Mucosa of descending colon (tissue), 3 donors: Measurements from ENCODE around the gene OR52A1. TPM values are rescaled to one million over a fixed set of nuclear protein-coding genes. Genes with fewer than 3 reads are reported as not detected.

ENCODE experiments used
- ATAC-seq: fragments of 200-7000 bp; cut with Tn5 transposase; one replicate; pipeline ENCODE4 v1.9.1; 2020; ENCODE audit warnings: mild to moderate bottlenecking, moderate library complexity
- DNase-seq, 3 donors: peaks; one replicate each; pipeline ENCODE4 v3.0.0-alpha.2; 2020
- H3K36me3 ChIP-seq: fragments of 200-600 bp; one replicate; pipeline ENCODE4 v1.8.0; 2021; ENCODE audit warnings: low read depth, mild to moderate bottlenecking
- H3K4me1 ChIP-seq: fragments of 200-600 bp; one replicate; pipeline ENCODE4 v1.8.0; 2021; ENCODE audit warnings: low read depth, mild to moderate bottlenecking
- H3K4me3 ChIP-seq: fragments of 200-600 bp; one replicate; pipeline ENCODE4 v1.8.0; 2021; ENCODE audit warnings: mild to moderate bottlenecking
- H3K9me3 ChIP-seq: fragments of 200-600 bp; one replicate; pipeline ENCODE4 v1.8.0; 2021; ENCODE audit warnings: mild to moderate bottlenecking
- intact Hi-C, 2 donors: fragments of 100-400 bp; cut with DNase I in 1 of 2; cut with micrococcal nuclease in 1 of 2; formaldehyde crosslinking; loops; one replicate each; pipeline versions ENCODE4 v1.11.0 to v1.11.1; 2022; cut with DNase I, micrococcal nuclease
- total RNA-seq, 3 donors: library from RNA; stranded (reverse); fragmentation: NEBNext Ultra II Directional in 2 of 3; extraction: Animal tissue kit (Norgen Biotek cat#: 25700) in 2 of 3; gene quantifications; one replicate each; pipeline versions ENCODE4 v1.2.1 to v1.2.4, GENCODE V29; 2021 to 2023
- TF ChIP-seq, protein P1 (sequence below): fragments of 200-600 bp; IDR thresholded peaks from one replicate; pipeline ENCODE4 v1.8.0; 2022; ENCODE audit warnings: antibody characterized with exemption, mild to moderate bottlenecking
- donor health status: DM: no; HTN: no; CAD: no; lungs with moderate emphysema.
- donor health status: DM: no; HTN: no; CAD: no.
- donor health status: DM: no; HTN: yes; CAD: no.

OR52A1 gene
- total RNA-seq, 3 donors from 2014 or later, result not detected

DNA sequence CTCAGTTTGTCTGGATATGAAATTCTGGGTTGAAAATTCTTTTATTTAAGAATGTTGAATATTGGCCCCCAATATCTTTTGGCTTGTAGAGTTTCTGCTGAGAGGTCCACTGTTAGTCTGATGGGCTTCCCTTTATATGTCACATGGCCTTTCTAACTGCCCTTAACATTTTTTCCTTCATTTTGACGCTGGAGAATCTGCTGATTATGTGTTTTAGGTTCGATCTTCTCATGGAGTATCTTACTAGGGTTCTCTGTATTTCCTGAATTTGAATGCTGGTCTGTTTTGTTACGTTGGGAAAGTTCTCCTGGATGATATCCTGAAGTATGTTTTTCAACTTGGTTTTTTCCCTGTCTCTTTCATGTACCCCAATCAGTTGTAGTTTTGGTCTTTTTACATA lies 39.2 kb downstream of the OR52A1 start:
- no peak for DNase-seq
- Histone ChIP-seq H3K4me3 (no peak overlapping the region), H3K36me3 (no peaks in the 10 kb centered on the region), H3K9me3 (no peaks in the 10 kb centered on the region), H3K4me1 (no peaks in the 10 kb centered on the region)
- intact Hi-C loops, result no loop called here
- no peak for ATAC-seq
- TF ChIP-seq, protein P1, sequence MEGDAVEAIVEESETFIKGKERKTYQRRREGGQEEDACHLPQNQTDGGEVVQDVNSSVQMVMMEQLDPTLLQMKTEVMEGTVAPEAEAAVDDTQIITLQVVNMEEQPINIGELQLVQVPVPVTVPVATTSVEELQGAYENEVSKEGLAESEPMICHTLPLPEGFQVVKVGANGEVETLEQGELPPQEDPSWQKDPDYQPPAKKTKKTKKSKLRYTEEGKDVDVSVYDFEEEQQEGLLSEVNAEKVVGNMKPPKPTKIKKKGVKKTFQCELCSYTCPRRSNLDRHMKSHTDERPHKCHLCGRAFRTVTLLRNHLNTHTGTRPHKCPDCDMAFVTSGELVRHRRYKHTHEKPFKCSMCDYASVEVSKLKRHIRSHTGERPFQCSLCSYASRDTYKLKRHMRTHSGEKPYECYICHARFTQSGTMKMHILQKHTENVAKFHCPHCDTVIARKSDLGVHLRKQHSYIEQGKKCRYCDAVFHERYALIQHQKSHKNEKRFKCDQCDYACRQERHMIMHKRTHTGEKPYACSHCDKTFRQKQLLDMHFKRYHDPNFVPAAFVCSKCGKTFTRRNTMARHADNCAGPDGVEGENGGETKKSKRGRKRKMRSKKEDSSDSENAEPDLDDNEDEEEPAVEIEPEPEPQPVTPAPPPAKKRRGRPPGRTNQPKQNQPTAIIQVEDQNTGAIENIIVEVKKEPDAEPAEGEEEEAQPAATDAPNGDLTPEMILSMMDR, result no peak

DNA sequence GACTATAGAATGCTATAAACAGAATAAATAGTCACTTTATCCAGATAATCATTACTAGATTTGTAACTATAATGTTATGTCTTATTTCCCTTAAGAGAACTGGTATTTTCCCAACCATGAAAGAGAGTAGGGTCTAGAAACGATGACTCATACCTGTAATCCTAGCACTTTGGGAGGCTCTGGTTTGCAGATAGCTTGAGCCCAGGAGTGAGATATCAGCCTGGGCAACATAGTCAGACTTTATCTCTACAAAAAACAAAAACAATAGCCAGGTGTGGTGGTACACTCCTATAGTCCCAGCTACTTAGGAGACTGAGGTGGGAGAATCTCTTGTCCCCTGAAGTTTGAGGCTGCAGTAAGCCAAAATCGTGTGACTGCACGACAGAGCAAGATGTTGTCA lies 47.3 kb downstream of the OR52A1 start:
- TF ChIP-seq, protein P1, result no peak
- Histone ChIP-seq H3K9me3 (no peaks in the 10 kb centered on the region), H3K4me1 (no peaks in the 10 kb centered on the region), H3K36me3 (no peaks in the 10 kb centered on the region), H3K4me3 (no peak overlapping the region)
- ATAC-seq, result no peak
- intact Hi-C loops, result no loop called here
- no peak for DNase-seq

DNA sequence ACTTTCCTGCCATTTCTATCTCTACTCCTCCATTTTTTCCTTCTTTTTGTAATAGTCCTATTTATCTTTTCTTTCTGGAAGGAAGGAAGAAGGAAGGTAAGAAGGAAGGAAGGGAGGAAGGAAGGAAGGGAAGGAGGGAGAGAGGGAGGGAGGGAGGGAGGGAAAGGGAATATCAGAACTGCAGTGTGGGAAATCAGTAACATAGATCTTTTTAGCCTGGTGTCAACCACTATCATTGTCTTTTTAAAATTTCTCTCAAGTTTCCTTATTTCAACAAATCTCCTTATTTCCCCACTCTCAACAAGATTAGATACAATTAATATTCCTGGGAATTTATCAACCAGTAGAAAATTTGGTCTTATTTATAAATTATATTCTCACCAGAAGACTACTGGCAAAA lies 51.5 kb downstream of the OR52A1 start:
- no peak overlapping the region for H3K4me3 ChIP-seq
- no peaks in the 10 kb centered on the region for H3K9me3 ChIP-seq
- intact Hi-C loops, result no loop called here
- TF ChIP-seq, protein P1, result no peak
- ATAC-seq (no peak), DNase-seq (no peak)
- no peaks in the 10 kb centered on the region for H3K4me1 ChIP-seq
- H3K36me3 ChIP-seq, result no peaks in the 10 kb centered on the region

DNA sequence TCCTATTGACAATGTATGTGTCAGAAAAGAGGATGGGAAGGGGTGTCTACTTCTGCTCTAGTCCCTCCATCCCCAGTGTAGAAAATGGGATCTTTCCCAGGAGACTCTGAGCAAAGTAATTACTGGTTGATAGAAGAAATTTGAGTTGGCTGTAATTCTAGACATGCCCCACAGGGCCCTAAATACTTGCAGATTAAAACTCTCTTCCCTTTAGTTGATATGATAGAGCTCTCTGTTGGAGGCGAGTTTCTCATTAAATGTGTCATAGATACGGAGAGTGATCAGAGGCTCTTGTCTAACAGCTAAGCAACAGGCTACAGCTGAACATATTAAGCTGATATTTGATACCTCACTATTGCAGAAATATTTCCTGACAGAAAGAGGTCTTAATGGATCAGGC lies 52.3 kb downstream of the OR52A1 start:
- H3K9me3 ChIP-seq, result no peaks in the 10 kb centered on the region
- H3K4me3 ChIP-seq, result no peak overlapping the region
- intact Hi-C loops, result no loop called here
- H3K4me1 ChIP-seq, result no peaks in the 10 kb centered on the region
- ATAC-seq (no peak), DNase-seq (no peak)
- no peaks in the 10 kb centered on the region for H3K36me3 ChIP-seq
- TF ChIP-seq, protein P1, result no peak

DNA sequence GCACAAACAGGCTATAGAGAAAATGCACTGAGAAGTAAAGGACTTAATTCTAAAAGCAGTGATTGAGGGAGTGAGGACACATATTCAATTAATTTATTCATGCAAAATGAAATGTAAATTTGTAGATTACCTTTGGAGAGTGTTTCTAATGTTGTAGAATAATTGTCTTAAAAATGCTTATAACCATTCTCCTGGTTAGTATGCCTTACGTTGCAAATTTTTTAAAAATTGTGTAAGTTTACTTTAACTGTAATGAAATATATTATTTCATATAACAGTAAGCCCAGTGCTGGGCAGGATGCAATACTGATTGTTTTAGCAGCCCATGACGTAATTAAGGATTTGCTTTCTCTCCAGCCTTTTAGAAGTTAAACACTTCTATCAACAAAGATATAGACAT lies 58.5 kb downstream of the OR52A1 start:
- Histone ChIP-seq H3K9me3 (no peaks in the 10 kb centered on the region), H3K4me1 (no peaks in the 10 kb centered on the region), H3K36me3 (no peaks in the 10 kb centered on the region), H3K4me3 (no peak overlapping the region)
- ATAC-seq (no peak), DNase-seq (no peak)
- intact Hi-C loops, result no loop called here
- TF ChIP-seq, protein P1, result no peak

Other genes with a start within 250 kb of the OR52A1 start
- not detected for gene OR51G2, start 235.4 kb downstream of the OR52A1 start, total RNA-seq
- gene OR51G1, start 230.4 kb downstream of the OR52A1 start, total RNA-seq, result not detected
- gene OR51A4, start 207.2 kb downstream of the OR52A1 start, total RNA-seq, result not detected
- gene OR51A2, start 199.0 kb downstream of the OR52A1 start, total RNA-seq, result not detected
- gene OR51L1, start 159.9 kb downstream of the OR52A1 start, total RNA-seq, result not detected
- not detected for gene OR52J3, start 108.2 kb downstream of the OR52A1 start, total RNA-seq
- gene OR52E2, start 95.1 kb downstream of the OR52A1 start, total RNA-seq, result not detected
- not detected for gene OR52E1, start 85.2 kb downstream of the OR52A1 start, total RNA-seq
- gene OR52A5, start 16.4 kb downstream of the OR52A1 start, total RNA-seq, result not detected
- gene OR51V1, start 45.9 kb upstream of the OR52A1 start, total RNA-seq, result not detected
- gene HBB, start 72.3 kb upstream of the OR52A1 start, total RNA-seq, result 10 to 100 TPM in 1 of 3 donors, 1 to 10 TPM in 2; 2.5 to 11.1 (median 3.3) TPM
- gene HBD, start 79.7 kb upstream of the OR52A1 start, total RNA-seq, result not detected
- gene HBG1, start 95.1 kb upstream of the OR52A1 start, total RNA-seq, result not detected
- gene HBG2, start 100.0 kb upstream of the OR52A1 start, total RNA-seq, result not detected
- gene HBE1, start 115.2 kb upstream of the OR52A1 start, total RNA-seq, result not detected
- not detected for gene OR51B4, start 147.2 kb upstream of the OR52A1 start, total RNA-seq
- not detected for gene OR51B2, start 169.5 kb upstream of the OR52A1 start, total RNA-seq
- not detected for gene OR51B5, start 188.8 kb upstream of the OR52A1 start, total RNA-seq
- gene OR51B6, start 196.8 kb upstream of the OR52A1 start, total RNA-seq, result not detected
- not detected for gene OR51M1, start 229.1 kb upstream of the OR52A1 start, total RNA-seq